Measurements from ENCODE around the gene SLAMF1.

Gene SLAMF1

GRCh38 chr1:160622501-160623226, 24.2 kb downstream of the SLAMF1 start:
- DNase-seq, result no peak

GRCh38 chr1:160621633-160622413, 25.0 kb downstream of the SLAMF1 start:
- peak; percentile 56 to 84 (median 63) for DNase-seq

GRCh38 chr1:160620942-160621632, 25.8 kb downstream of the SLAMF1 start:
- DNase-seq, result no peak

- no peak for DNase-seq
These were observed 27.0 kb downstream of the SLAMF1 start for GRCh38 chr1:160619742-160620277.

GRCh38 chr1:160618763-160619274, 28.0 kb downstream of the SLAMF1 start:
- DNase-seq, result peak; percentile 55

- no peak for DNase-seq
These were observed 28.5 kb downstream of the SLAMF1 start for GRCh38 chr1:160618327-160618726.

- no peak for DNase-seq
These were observed 31.2 kb downstream of the SLAMF1 start for GRCh38 chr1:160615660-160616059.

- no peak for DNase-seq
These were observed 32.4 kb downstream of the SLAMF1 start for GRCh38 chr1:160614410-160614809.

GRCh38 chr1:160612613-160613218, 34.1 kb downstream of the SLAMF1 start:
- no peak for DNase-seq

- peak; percentile 60 to 75 (median 62) for DNase-seq
These were observed 36.1 kb downstream of the SLAMF1 start for GRCh38 chr1:160610569-160611242.

- DNase-seq, result peak in 1 of 3 donors; percentile 18
These were observed 37.9 kb downstream of the SLAMF1 start for GRCh38 chr1:160608941-160609340.

GRCh38 chr1:160608514-160608913, 38.3 kb downstream of the SLAMF1 start:
- DNase-seq, result no peak

- DNase-seq, result peak in 1 of 3 donors; percentile 17
These were observed 38.8 kb downstream of the SLAMF1 start for GRCh38 chr1:160608057-160608456.

GRCh38 chr1:160607672-160608032, 39.2 kb downstream of the SLAMF1 start:
- no peak for DNase-seq

GRCh38 chr1:160607011-160607671, 39.7 kb downstream of the SLAMF1 start:
- DNase-seq, result peak; percentile 85 to 92 (median 92)

GRCh38 chr1:160606611-160607010, 40.2 kb downstream of the SLAMF1 start:
- DNase-seq, result no peak

GRCh38 chr1:160605792-160606479, 40.9 kb downstream of the SLAMF1 start:
- no peak for DNase-seq

- DNase-seq, result peak in 2 of 3 donors; percentile 40 to 41
These were observed 41.6 kb downstream of the SLAMF1 start for GRCh38 chr1:160605205-160605604.

- DNase-seq, result no peak
These were observed 49.1 kb downstream of the SLAMF1 start for GRCh38 chr1:160597705-160598104.

- DNase-seq, result peak; percentile 69 to 88 (median 75)
These were observed 49.8 kb downstream of the SLAMF1 start for GRCh38 chr1:160597051-160597450.

GRCh38 chr1:160590488-160590887, 56.4 kb downstream of the SLAMF1 start:
- DNase-seq, result no peak

Data from suppressor macrophage treated with lipopolysaccharide for 1 hour (primary cell).